MM.1S (cell line): ENCODE results near the gene LRRIQ4.

ENCODE experiments used
- EZH2 ChIP-seq: fragments of 300-600 bp; sonication (generic); optimal IDR thresholded peaks from 2 replicates; pipeline ENCODE3; 2017; ENCODE audit warnings: low read depth, mild to moderate bottlenecking, antibody characterized with exemption, low read length, mixed read lengths
- EZH2phosphoT487 ChIP-seq: fragments of 300-600 bp; sonication (generic); IDR thresholded peaks from 2 replicates; pipeline ENCODE4 v1.6.1; 2018; ENCODE audit warnings: antibody characterized with exemption, low read length
- TF ChIP-seq, protein P1 (sequence below): fragments of 300-600 bp; sonication (generic); IDR thresholded peaks from 2 replicates; pipeline ENCODE4 v1.5.1; 2016; ENCODE audit warnings: antibody characterized with exemption, low read length, mixed read lengths

DNA sequence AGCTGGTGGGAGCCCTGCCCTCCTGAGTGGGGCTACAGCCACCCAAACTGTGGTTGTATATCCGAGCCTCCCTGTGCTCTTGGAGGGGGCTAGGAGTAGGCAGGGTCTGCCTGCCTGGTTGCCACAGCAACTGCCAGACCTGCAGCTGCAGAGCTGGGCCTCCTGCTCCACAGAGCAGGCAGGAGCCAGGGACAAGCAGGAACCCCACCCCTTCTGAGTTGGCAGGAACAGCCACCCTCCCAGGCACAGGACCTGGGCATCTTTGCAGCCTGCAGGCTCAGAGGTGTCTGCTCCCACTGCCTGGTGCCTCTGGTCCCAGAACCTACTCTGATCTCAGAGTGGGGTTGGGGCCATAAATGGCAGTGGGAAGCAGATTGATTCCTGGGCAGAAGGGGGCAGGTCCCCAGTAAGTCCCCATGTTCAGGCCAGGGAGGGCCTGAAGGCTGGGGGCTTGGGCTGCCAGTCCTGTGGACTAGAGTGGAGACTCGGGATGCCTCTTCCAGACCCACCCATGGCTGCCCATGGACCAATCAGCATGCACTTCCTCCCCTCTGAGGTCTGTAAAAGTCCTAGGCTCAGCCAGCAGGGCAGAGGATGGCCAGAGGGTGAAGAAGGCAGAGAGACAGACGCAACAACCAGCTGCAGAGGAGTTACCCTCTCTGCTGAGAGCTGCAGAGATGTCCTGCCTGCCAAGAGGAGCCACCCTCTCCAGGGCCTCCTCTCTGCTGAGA is 67.3 kb downstream of the LRRIQ4 start:
- TF ChIP-seq, protein P1, sequence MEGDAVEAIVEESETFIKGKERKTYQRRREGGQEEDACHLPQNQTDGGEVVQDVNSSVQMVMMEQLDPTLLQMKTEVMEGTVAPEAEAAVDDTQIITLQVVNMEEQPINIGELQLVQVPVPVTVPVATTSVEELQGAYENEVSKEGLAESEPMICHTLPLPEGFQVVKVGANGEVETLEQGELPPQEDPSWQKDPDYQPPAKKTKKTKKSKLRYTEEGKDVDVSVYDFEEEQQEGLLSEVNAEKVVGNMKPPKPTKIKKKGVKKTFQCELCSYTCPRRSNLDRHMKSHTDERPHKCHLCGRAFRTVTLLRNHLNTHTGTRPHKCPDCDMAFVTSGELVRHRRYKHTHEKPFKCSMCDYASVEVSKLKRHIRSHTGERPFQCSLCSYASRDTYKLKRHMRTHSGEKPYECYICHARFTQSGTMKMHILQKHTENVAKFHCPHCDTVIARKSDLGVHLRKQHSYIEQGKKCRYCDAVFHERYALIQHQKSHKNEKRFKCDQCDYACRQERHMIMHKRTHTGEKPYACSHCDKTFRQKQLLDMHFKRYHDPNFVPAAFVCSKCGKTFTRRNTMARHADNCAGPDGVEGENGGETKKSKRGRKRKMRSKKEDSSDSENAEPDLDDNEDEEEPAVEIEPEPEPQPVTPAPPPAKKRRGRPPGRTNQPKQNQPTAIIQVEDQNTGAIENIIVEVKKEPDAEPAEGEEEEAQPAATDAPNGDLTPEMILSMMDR, result no peak
- TF ChIP-seq EZH2phosphoT487, result no peak
- TF ChIP-seq EZH2, result no peak
